OCI-LY7 (cell line): ENCODE measurements around the gene GOT1. TPM values are rescaled to one million over a fixed set of nuclear protein-coding genes. Genes with fewer than 3 reads are reported as not detected.

Experiments
- BruUV-seq: library from RNA; stranded (reverse); fragments of 400-500 nt; replicated peaks from 2 replicates; lab custom pipeline; 2021; lab: Mats Ljungman, UMichigan
- CTCF ChIA-PET: fragments of 300-600 bp; sonication (Branson Sonifier 250); formaldehyde crosslinking; loops from one replicate; lab custom pipeline; 2022; ENCODE audit warnings: antibody characterized with exemption; ENCODE audit not compliant: unreplicated experiment; lab: Charles Lee
- POLR2A ChIA-PET: fragments of 300-600 bp; sonication (Branson Sonifier 250); formaldehyde crosslinking; loops from one replicate; lab custom pipeline; 2022; ENCODE audit warnings: antibody characterized with exemption; lab: Charles Lee
- DNase-seq: peaks from one replicate; pipeline ENCODE4 v3.0.0-alpha.2; 2015; ENCODE audit warnings: low spot score
- H2AFZ ChIP-seq: fragments of 200-600 bp; sonication (generic), shearing (Covaris generic); 2 replicates; pipeline ENCODE4 v1.6.1; 2014; ENCODE audit warnings: mild to moderate bottlenecking, antibody characterized with exemption, low read length, moderate library complexity
- H3K27ac ChIP-seq: fragments of 200-600 bp; sonication (generic); 2 replicates; pipeline ENCODE4 v1.5.1; 2014; ENCODE audit warnings: mixed run types, low read depth, mild to moderate bottlenecking, moderate library complexity, low read length, inconsistent platforms; ENCODE audit not compliant: poor library complexity, severe bottlenecking
- H3K36me3 ChIP-seq: fragments of 200-600 bp; sonication (generic); 2 replicates; pipeline ENCODE4 v1.6.1; 2014; ENCODE audit warnings: mild to moderate bottlenecking, antibody characterized with exemption, low read length, moderate library complexity, mixed read lengths; ENCODE audit not compliant: insufficient read depth
- H3K4me1 ChIP-seq: fragments of 200-600 bp; sonication (generic); 2 replicates; pipeline ENCODE4 v1.5.1; 2014; ENCODE audit warnings: mild to moderate bottlenecking, low read length; ENCODE audit not compliant: insufficient read depth, poor library complexity, severe bottlenecking
- H3K4me2 ChIP-seq: fragments of 200-600 bp; sonication (generic); 2 replicates; pipeline ENCODE4 v1.6.1; 2014; ENCODE audit warnings: mild to moderate bottlenecking, low read length
- H3K4me3 ChIP-seq: fragments of 200-600 bp; sonication (generic); 2 replicates; pipeline ENCODE4 v1.5.1; 2014; ENCODE audit warnings: mild to moderate bottlenecking, low read depth, low read length; ENCODE audit not compliant: poor library complexity, severe bottlenecking
- H3K79me2 ChIP-seq: fragments of 200-600 bp; sonication (generic); 2 replicates; pipeline ENCODE4 v1.6.1; 2016; ENCODE audit warnings: low read depth, mild to moderate bottlenecking, low read length, moderate library complexity, mixed read lengths; ENCODE audit not compliant: insufficient read depth
- H3K9me2 ChIP-seq: fragments of 200-600 bp; sonication (generic); 2 replicates; pipeline ENCODE4 v1.6.1; 2016; ENCODE audit warnings: mild to moderate bottlenecking, low read length, mixed read lengths; ENCODE audit not compliant: insufficient read depth
- H3K9me3 ChIP-seq: fragments of 200-600 bp; sonication (generic); 2 replicates; pipeline ENCODE4 v1.6.1; 2014; ENCODE audit warnings: mild to moderate bottlenecking, mixed run types, low read length, mixed read lengths
- H4K20me1 ChIP-seq: fragments of 200-600 bp; sonication (generic); 2 replicates; pipeline ENCODE4 v1.6.1; 2014; ENCODE audit warnings: mild to moderate bottlenecking, antibody characterized with exemption, low read length, moderate library complexity, mixed read lengths; ENCODE audit not compliant: insufficient read depth
- CTCF ChIP-seq: fragments of 200-600 bp; sonication (generic); conservative IDR thresholded peaks from 2 replicates; pipeline ENCODE4 v1.5.1; 2014; ENCODE audit warnings: mild to moderate bottlenecking, antibody characterized with exemption, low read length, moderate library complexity, mixed read lengths
- EZH2phosphoT487 ChIP-seq: fragments of 200-600 bp; sonication (generic); IDR thresholded peaks from 2 replicates; pipeline ENCODE4 v1.6.1; 2018; ENCODE audit warnings: low read depth, borderline replicate concordance, mild to moderate bottlenecking, mixed run types, antibody characterized with exemption, low read length, moderate library complexity, mixed read lengths
- intact Hi-C: fragments of 100-400 bp; cut with micrococcal nuclease; formaldehyde crosslinking; loops from one replicate; pipeline ENCODE4 v1.10.0; 2022; ENCODE audit not compliant: unreplicated experiment
- total RNA-seq, 2 experiments: library from RNA; depleted of rRNA in 1 of 2; stranded (reverse); fragments of >200 nt in 1 of 2; shearing (Covaris generic) in 1 of 2; gene quantifications; 2 replicates each; pipeline ENCODE4 v1.2.3, GENCODE V29; 2014 to 2022

The GOT1 gene
- total RNA-seq, 2 experiments from 2014 or later, result 26.4 to 50.4 TPM

- no peak overlapping the region for H2AFZ ChIP-seq
- BruUV-seq, result no TSS peak
- H3K36me3 ChIP-seq, result no peaks in the 10 kb centered on the region
- POLR2A ChIA-PET, result interaction anchor here (1.2 to 1.3 kb wide), 2 partner anchors 14 kb away, joined by 3 to 4 read pairs; no protein-coding TSS in a partner anchor
- no peak for TF ChIP-seq CTCF
- TF ChIP-seq EZH2phosphoT487, result no peak
- no peaks in the 10 kb centered on the region for H4K20me1 ChIP-seq
- CTCF ChIA-PET, result no interaction called here
- intact Hi-C loops, result no loop called here
- no peak overlapping the region for H3K27ac ChIP-seq
- no peaks in the 10 kb centered on the region for H3K9me3 ChIP-seq
- H3K9me2 ChIP-seq, result no peaks in the 10 kb centered on the region
- no peak overlapping the region for H3K4me2 ChIP-seq
- H3K79me2 ChIP-seq, result no peaks in the 10 kb centered on the region
- no peaks in the 10 kb centered on the region for H3K4me1 ChIP-seq
- DNase-seq, result no peak
- H3K4me3 ChIP-seq, result no peak overlapping the region
These were observed 55.5 kb downstream of the GOT1 start for GRCh38 chr10:99374972-99375371.

- CTCF ChIA-PET, result no interaction called here
- no peak overlapping the region for H3K4me3 ChIP-seq
- BruUV-seq, result no TSS peak
- H3K4me1 ChIP-seq, result no peaks in the 10 kb centered on the region
- intact Hi-C loops, result no loop called here
- H3K4me2 ChIP-seq, result no peak overlapping the region
- H4K20me1 ChIP-seq, result no peaks in the 10 kb centered on the region
- TF ChIP-seq EZH2phosphoT487 (no peak), CTCF (no peak)
- H3K9me2 ChIP-seq, result no peaks in the 10 kb centered on the region
- H3K36me3 ChIP-seq, result no peaks in the 10 kb centered on the region
- no peak overlapping the region for H2AFZ ChIP-seq
- H3K27ac ChIP-seq, result no peak overlapping the region
- DNase-seq, result no peak
- no peaks in the 10 kb centered on the region for H3K9me3 ChIP-seq
- no peaks in the 10 kb centered on the region for H3K79me2 ChIP-seq
- POLR2A ChIA-PET, result interaction anchor here (1.2 kb wide), 1 partner anchor 14 kb away, joined by 3 read pairs; no protein-coding TSS in a partner anchor
These were observed 55.9 kb downstream of the GOT1 start for GRCh38 chr10:99374526-99374925.

DNA sequence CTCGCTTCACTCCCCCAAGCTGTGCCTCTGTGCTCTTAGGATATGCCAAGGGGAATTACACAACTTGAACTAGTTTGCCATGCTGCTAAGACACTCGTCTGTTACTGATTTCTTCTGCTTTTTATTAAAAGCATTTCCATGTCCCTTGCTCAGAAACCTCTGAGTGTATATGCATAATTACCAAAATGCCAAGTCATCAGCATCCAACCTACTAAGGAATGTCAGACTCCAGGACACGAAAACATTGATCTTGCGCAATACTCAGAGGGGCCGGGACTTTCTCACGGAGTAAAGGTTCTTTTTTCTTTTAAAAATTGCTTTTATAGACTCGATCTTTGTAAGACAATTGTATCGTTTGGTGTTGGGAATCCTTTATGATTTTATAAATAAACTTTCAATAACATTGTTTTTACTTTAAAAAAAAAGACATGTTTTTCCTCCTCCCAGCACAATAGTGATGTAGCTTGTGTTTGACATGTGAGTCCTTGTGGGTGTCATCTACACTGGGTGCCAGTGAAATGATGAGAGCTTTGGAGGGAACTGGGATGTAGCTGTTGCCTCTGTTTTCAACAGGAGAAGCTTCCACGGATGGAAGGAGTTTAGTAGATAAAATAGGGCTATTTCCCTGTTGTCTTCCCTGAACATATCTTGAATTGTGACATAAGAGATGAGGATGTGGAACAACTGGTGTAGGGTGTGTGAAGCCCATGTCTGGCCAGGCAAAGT lies 57.7 kb downstream of the GOT1 start:
- CTCF ChIA-PET, result no interaction called here
- intact Hi-C loops, result no loop called here
- BruUV-seq, result no TSS peak

More for the DNA sequence above, 57.7 kb downstream of the GOT1 start:
- TF ChIP-seq EZH2phosphoT487 (no peak), CTCF (no peak)
- Histone ChIP-seq H3K9me3 (no peaks in the 10 kb centered on the region), H3K4me2 (no peak overlapping the region), H3K4me3 (no peak overlapping the region), H2AFZ (no peak overlapping the region), H3K27ac (no peak overlapping the region), H3K36me3 (no peaks in the 10 kb centered on the region), H3K9me2 (no peaks in the 10 kb centered on the region), H3K79me2 (no peaks in the 10 kb centered on the region), H4K20me1 (no peaks in the 10 kb centered on the region), H3K4me1 (no peaks in the 10 kb centered on the region)
- POLR2A ChIA-PET, result no interaction called here
- DNase-seq, result no peak
